CD4-positive, alpha-beta T cell (primary cell): ENCODE measurements around the gene DPEP2. TPM values are rescaled to one million over a fixed set of nuclear protein-coding genes. Genes with fewer than 3 reads are reported as not detected.

Experiments
- ATAC-seq: fragments of 200-7000 bp; cut with Tn5 transposase; one replicate; pipeline ENCODE4 v1.10.0; 2022; ENCODE audit warnings: mild to moderate bottlenecking; ENCODE audit not compliant: poor library complexity
- CTCF ChIA-PET: fragments of 350-600 bp; sonication (Branson Sonifier 250); formaldehyde crosslinking; loops from one replicate; lab custom pipeline; 2021; ENCODE audit warnings: antibody characterized with exemption, inconsistent platforms; lab: Charles Lee
- POLR2A ChIA-PET: fragments of 350-600 bp; sonication (Branson Sonifier 250); formaldehyde crosslinking; loops from one replicate; lab custom pipeline; 2021; ENCODE audit warnings: antibody characterized with exemption, inconsistent platforms; lab: Charles Lee
- DNase-seq, 14 experiments: peaks; one replicate each; pipeline ENCODE4 v3.0.0-alpha.2; 2013 to 2020; ENCODE audit warnings: mixed read lengths in 2 of 14
- H3K27ac ChIP-seq, 2 donors: one replicate each; pipeline versions ENCODE4 v1.5.1 to v1.7.0; 2013; ENCODE audit warnings: low read length in 2 of 2, low read depth in 1 of 2, mild to moderate bottlenecking in 1 of 2
- H3K27me3 ChIP-seq, 2 experiments: 1 replicate in 1 of 2; 2 replicates in 1 of 2; pipeline versions ENCODE4 v1.6.1 to v1.7.0; 2013; ENCODE audit warnings: low read length in 2 of 2, control low read depth in 1 of 2, mild to moderate bottlenecking in 1 of 2, moderate library complexity in 1 of 2; ENCODE audit not compliant: insufficient read depth in 2 of 2, control insufficient read depth in 1 of 2
- H3K36me3 ChIP-seq: one replicate; pipeline ENCODE4 v1.6.1; 2013; ENCODE audit warnings: low read length, control low read depth; ENCODE audit not compliant: insufficient read depth
- H3K4me1 ChIP-seq: one replicate; pipeline ENCODE4 v1.6.1; 2013; ENCODE audit warnings: low read length, control low read depth; ENCODE audit not compliant: insufficient read depth
- H3K4me3 ChIP-seq: one replicate; pipeline ENCODE4 v1.5.1; 2013; ENCODE audit warnings: mild to moderate bottlenecking, low read length, moderate library complexity
- H3K9me3 ChIP-seq, 2 experiments: 1 replicate in 1 of 2; 2 replicates in 1 of 2; pipeline versions ENCODE4 v1.6.1 to v1.7.0; 2013; ENCODE audit warnings: low read length in 2 of 2, mild to moderate bottlenecking in 2 of 2, control low read depth in 1 of 2, moderate library complexity in 1 of 2; ENCODE audit not compliant: control insufficient read depth in 1 of 2, insufficient read depth in 1 of 2
- H3K27ac Mint-ChIP-seq: one replicate; pipeline ENCODE4 v1.8.0; 2020; ENCODE audit warnings: mixed read lengths
- H3K27me3 Mint-ChIP-seq: one replicate; pipeline ENCODE4 v1.8.0; 2021; ENCODE audit warnings: mixed read lengths
- H3K36me3 Mint-ChIP-seq: one replicate; pipeline ENCODE4 v1.8.0; 2021; ENCODE audit warnings: low read depth, mixed read lengths
- H3K4me1 Mint-ChIP-seq: one replicate; pipeline ENCODE4 v1.8.0; 2021; ENCODE audit warnings: low read depth, mixed read lengths
- H3K4me3 Mint-ChIP-seq: one replicate; pipeline ENCODE4 v1.8.0; 2020; ENCODE audit warnings: mild to moderate bottlenecking, mixed read lengths
- H3K9me3 Mint-ChIP-seq: one replicate; pipeline ENCODE4 v1.8.0; 2020; ENCODE audit warnings: mixed read lengths
- CTCF ChIP-seq: fragments of 200-600 bp; IDR thresholded peaks from one replicate; pipeline ENCODE4 v1.8.0; 2022; ENCODE audit warnings: antibody characterized with exemption, mild to moderate bottlenecking
- intact Hi-C, 2 experiments: fragments of 100-400 bp; cut with DNase I in 1 of 2; cut with micrococcal nuclease in 1 of 2; formaldehyde crosslinking; loops; one replicate each; pipeline versions ENCODE4 v1.15.1 to v1.9.0; 2023 to 2025; cut with DNase I, micrococcal nuclease
- total RNA-seq, 174 experiments: library from RNA in 2 of 174; stranded (reverse) in 2 of 174; gene quantifications; one replicate each; pipeline ENCODE4 v1.2.3 and lab custom pipeline; 2021 to 2026

The DPEP2 gene
- total RNA-seq, 2 experiments from 2014 or later, result 42.2 to 43.5 TPM

GRCh38 chr16:68041783-68042182, 42.5 kb upstream of the DPEP2 start:
- TF ChIP-seq CTCF, result no peak
- DNase-seq (no peak), ATAC-seq (no peak)
- Histone ChIP-seq H3K27ac (no peak overlapping the region), H3K4me1 (peaks cover 11% of the 10 kb centered on the region), H3K36me3 (peaks cover 10% of the 10 kb centered on the region), H3K4me3 (no peak overlapping the region), H3K27me3 (no peaks in the 10 kb centered on the region), H3K9me3 (no peaks in the 10 kb centered on the region)
- intact Hi-C loops, result loop anchor here in 1 of 2 experiments (5.0 kb wide), 1 partner anchor 104 kb away; the partner anchor contains the start of gene PSMB10
- H3K27ac Mint-ChIP-seq, result no peak overlapping the region
- ChIA-PET CTCF (interaction anchor here (1.3 to 1.8 kb wide), 5 partner anchors 23 to 225 kb away, joined by 4 to 33 read pairs (median 12); partner anchors contain the start of gene DPEP2), POLR2A (interaction anchor here (2.0 to 2.2 kb wide), 2 partner anchors 42 to 158 kb away, joined by 8 to 9 read pairs; partner anchors contain the start of gene NFATC3)
- peaks cover 16% of the 10 kb centered on the region for H3K4me1 Mint-ChIP-seq
- H3K9me3 Mint-ChIP-seq, result no peaks in the 10 kb centered on the region
- no peak overlapping the region for H3K4me3 Mint-ChIP-seq
- peaks cover 29% of the 10 kb centered on the region for H3K36me3 Mint-ChIP-seq
- no peaks in the 10 kb centered on the region for H3K27me3 Mint-ChIP-seq

- no peak overlapping the region for H3K4me3 Mint-ChIP-seq
- peaks cover 29% of the 10 kb centered on the region for H3K36me3 Mint-ChIP-seq
- Histone ChIP-seq H3K36me3 (peaks cover 10% of the 10 kb centered on the region), H3K9me3 (no peaks in the 10 kb centered on the region), H3K27me3 (no peaks in the 10 kb centered on the region), H3K4me3 (no peak overlapping the region), H3K4me1 (peaks cover 14% of the 10 kb centered on the region), H3K27ac (no peak overlapping the region)
- no peaks in the 10 kb centered on the region for H3K9me3 Mint-ChIP-seq
- TF ChIP-seq CTCF, result peak; percentile 82
- peaks cover 11% of the 10 kb centered on the region for H3K4me1 Mint-ChIP-seq
- POLR2A ChIA-PET, result interaction anchor here (0.5 to 2.2 kb wide), 19 partner anchors 18 to 268 kb away, joined by 3 to 9 read pairs (median 4); partner anchors contain the start of genes DDX28, DPEP2, DUS2 and NFATC3
- peak; percentile 83 to 96 (median 91) for DNase-seq
- peak; percentile 98 for ATAC-seq
- intact Hi-C loops, result loop anchor here (1.0 to 5.0 kb wide), 5 partner anchors 47 to 224 kb away; partner anchors contain the start of gene PSMB10 (in 1 of the 2)
- CTCF ChIA-PET, result interaction anchor here (0.6 to 1.8 kb wide), 35 partner anchors 11 to 381 kb away, joined by 3 to 33 read pairs (median 4); partner anchors contain the start of genes ACD, DPEP2, PSMB10 and SLC12A4
- H3K27me3 Mint-ChIP-seq, result no peaks in the 10 kb centered on the region
- H3K27ac Mint-ChIP-seq, result peak overlapping the region; percentile 57
Observed at GRCh38 chr16:68040506-68041288, 41.4 kb upstream of the DPEP2 start.

GRCh38 chr16:68037841-68038597, 38.7 kb upstream of the DPEP2 start:
- H3K27me3 Mint-ChIP-seq, result no peaks in the 10 kb centered on the region
- Histone ChIP-seq H3K27ac (no peak overlapping the region), H3K36me3 (peaks cover 10% of the 10 kb centered on the region), H3K4me3 (no peak overlapping the region), H3K4me1 (peaks cover 14% of the 10 kb centered on the region), H3K27me3 (no peaks in the 10 kb centered on the region), H3K9me3 (no peaks in the 10 kb centered on the region)
- ATAC-seq (no peak), DNase-seq (no peak)
- ChIA-PET CTCF (no interaction called here), POLR2A (no interaction called here)
- H3K4me3 Mint-ChIP-seq, result no peak overlapping the region
- H3K27ac Mint-ChIP-seq, result no peak overlapping the region
- TF ChIP-seq CTCF, result no peak
- intact Hi-C loops, result no loop called here
- H3K36me3 Mint-ChIP-seq, result peaks cover 29% of the 10 kb centered on the region
- H3K4me1 Mint-ChIP-seq, result peaks cover 11% of the 10 kb centered on the region
- H3K9me3 Mint-ChIP-seq, result no peaks in the 10 kb centered on the region
